HTR-8/SVneo (cell line): ENCODE data around the gene PPP1R15A.
A peak's percentile ranks its signal among the peaks of the same experiment; 100 is the strongest.
"Not testable (repeated sequence)": the region's sequence is repeated elsewhere in the genome, so short reads cannot be mapped to it uniquely, and the experiment has no call there.

Experiments
- DNase-seq: peaks from one replicate; pipeline ENCODE4 v3.0.0; 2011; ENCODE audit warnings: low spot score, mixed read lengths; ENCODE audit not compliant: insufficient read length
- FAIRE-seq: peaks from 2 replicates; lab custom pipeline; 2011; peaks lifted over from hg19 to GRCh38; lab: Jason Lieb, UNC

The PPP1R15A gene

GRCh38 chr19:48858984-48859710 is 13.1 kb upstream of the PPP1R15A start:
- FAIRE-seq (no peak), DNase-seq (no peak)

DNA sequence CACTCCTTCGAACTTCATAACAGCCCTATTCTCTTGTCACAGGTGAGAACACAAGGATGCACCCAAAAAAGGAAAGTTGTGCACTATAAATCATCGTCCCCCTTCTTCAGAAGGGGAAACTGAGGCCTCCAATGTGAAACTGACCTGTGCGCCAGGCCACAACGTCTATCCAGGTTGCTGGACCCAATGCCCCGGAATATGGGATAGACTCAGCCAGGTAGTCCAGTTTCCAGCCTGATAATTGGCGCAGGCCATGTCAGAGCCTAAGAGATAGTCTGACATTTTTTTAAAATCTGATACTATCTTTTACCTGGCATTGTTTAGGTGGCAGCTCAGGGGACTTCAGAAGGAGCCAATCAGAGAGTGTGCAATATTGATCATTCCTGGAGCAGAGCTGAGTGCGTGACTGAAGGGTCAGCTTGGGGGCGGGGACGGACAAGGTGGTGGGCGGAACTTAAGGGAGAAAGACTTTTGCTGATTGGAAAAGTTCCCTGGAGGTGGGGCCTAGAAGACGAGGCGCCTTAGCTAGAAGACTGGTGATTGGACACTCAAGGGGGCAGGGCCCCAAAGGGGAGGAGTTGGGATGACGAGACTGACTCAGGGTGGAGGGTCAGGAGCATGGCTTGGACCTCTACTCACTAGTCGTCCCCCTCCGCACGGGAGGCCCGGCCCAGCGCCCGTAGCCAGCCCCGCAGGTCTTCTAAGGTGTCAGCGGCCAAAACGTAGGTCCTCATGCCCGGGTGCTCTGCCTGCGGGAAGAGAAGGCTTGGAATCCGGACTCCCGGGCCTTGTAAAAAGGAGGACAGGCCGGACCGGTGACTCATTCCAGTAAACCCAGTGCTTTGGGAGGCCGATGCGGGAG is 12.3 kb upstream of the PPP1R15A start:
- DNase-seq = no peak
- no peak for FAIRE-seq

- FAIRE-seq = no peak
- DNase-seq = no peak
These were observed 10.9 kb upstream of the PPP1R15A start for GRCh38 chr19:48861313-48861712.

DNA sequence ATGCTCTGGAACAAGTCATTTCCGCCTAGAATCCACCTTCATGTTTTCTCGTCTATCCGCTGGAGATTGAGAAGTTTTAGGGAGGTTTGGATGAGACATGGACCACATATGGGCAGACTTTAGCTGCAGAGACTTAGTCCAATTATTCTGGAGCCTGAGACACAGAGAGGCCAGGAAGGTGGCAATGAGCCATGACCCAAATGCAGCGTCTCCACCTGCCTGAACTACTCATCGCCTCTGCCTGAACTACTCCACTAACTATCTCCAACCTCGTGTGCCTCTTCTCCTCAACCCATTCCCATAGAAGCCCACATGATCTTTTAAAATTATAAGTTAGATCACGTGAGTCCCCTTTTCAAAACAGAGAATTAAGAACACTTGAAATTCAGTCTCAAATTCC is 9.4 kb upstream of the PPP1R15A start:
- FAIRE-seq (no peak), DNase-seq (no peak)

DNA sequence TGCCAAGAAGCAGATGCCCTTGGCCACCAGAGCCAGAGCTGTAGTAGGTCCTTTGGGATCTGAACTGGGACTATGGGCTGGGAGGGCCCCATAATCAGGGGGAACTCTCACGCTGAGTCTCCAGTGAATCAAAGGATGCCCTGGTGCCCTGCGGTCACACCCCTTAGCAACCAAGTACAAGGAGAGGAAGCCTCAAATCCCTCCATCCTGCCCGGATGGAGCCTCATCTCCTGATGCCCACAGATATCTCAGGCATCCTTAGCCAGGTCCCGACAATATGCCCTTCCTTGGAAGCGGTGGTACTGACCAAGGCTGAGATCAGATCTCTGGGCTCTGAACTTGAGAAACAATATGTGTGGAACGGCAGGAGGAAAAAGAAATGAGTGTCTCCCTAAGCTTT is 5.5 kb upstream of the PPP1R15A start:
- FAIRE-seq = no peak
- no peak for DNase-seq

GRCh38 chr19:48867123-48867745 is 5.0 kb upstream of the PPP1R15A start:
- FAIRE-seq = no peak
- no peak for DNase-seq

DNA sequence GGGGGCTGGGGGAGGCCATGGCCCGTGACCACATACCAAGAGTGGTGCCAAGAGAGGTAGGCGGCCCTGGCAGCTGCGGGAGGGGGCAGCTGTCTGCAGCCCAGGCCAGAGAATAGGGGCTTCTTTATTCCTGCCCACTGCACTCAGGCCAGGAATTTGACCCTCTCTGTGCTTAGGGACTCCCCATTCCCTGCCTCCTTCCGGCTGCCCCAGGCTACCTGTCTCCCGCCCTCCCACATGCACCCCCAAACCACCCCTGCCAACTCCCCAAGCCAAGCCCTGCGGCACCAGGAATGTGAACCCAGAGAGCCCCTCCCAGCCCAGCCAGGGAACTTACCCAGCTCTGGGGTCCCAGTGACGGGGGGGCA is 4.5 kb upstream of the PPP1R15A start:
- DNase-seq = no peak

GRCh38 chr19:48868114-48868886 is 3.9 kb upstream of the PPP1R15A start, which contains the start of gene PLEKHA4:
TSS of gene PLEKHA4 (minus strand) at chr19:48868617. CDS start at chr19:48867620, 997 bp downstream.
- DNase-seq = no peak
- no peak for FAIRE-seq

More for the DNA sequence above, 4.5 kb upstream of the PPP1R15A start:
- FAIRE-seq = no peak

GRCh38 chr19:48870048-48870447 is 2.2 kb upstream of the PPP1R15A start:
- DNase-seq = no peak
- FAIRE-seq = no peak

DNA sequence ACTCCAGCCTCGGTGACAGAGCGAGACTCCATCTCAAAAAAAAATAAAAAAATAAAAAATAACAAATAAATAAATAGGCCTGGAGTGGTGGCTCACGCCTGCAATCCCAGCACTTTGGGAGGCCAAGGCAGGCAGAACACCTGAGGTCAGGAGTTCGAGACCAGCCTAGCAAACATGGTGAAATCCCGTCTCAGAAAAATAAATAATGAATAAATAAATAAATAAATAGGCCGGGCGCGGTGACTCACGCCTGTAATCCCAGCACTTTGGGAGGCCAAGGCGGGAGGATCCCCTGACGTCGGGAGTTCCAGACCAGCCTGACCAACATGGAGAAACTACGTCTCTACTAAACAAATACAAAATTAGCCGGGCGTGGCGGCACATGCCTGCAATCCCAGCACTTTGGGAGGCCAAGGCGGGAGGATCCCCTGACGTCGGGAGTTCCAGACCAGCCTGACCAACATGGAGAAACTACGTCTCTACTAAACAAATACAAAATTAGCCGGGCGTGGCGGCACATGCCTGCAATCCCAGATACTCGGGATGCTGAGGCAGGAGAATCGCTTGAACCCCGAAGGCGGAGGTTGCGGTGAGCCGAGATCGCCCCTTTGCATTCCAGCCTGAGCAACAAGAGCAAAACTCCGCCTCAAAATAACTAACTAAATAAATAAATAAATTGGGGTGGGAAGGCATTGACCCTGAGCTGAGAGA is 595 bp upstream of the PPP1R15A start:
- not testable (repeated sequence) for DNase-seq, FAIRE-seq

GRCh38 chr19:48872884-48873475 is 759 bp downstream of the PPP1R15A start:
- DNase-seq (peak; percentile 91), FAIRE-seq (no peak)

DNA sequence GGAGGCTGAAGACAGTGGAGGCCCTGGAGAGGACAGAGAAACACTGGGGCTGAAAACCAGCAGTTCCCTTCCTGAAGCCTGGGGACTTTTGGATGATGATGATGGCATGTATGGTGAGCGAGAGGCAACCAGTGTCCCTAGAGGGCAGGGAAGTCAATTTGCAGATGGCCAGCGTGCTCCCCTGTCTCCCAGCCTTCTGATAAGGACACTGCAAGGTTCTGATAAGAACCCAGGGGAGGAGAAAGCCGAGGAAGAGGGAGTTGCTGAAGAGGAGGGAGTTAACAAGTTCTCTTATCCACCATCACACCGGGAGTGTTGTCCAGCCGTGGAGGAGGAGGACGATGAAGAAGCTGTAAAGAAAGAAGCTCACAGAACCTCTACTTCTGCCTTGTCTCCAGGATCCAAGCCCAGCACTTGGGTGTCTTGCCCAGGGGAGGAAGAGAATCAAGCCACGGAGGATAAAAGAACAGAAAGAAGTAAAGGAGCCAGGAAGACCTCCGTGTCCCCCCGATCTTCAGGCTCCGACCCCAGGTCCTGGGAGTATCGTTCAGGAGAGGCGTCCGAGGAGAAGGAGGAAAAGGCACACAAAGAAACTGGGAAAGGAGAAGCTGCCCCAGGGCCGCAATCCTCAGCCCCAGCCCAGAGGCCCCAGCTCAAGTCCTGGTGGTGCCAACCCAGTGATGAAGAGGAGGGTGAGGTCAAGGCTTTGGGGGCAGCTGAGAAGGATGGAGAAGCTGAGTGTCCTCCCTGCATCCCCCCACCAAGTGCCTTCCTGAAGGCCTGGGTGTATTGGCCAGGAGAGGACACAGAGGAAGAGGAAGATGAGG is 1.5 kb downstream of the PPP1R15A start:
- DNase-seq (no peak), FAIRE-seq (no peak)

GRCh38 chr19:48874303-48875135 is 2.3 kb downstream of the PPP1R15A start:
- FAIRE-seq = no peak
- no peak for DNase-seq

DNA sequence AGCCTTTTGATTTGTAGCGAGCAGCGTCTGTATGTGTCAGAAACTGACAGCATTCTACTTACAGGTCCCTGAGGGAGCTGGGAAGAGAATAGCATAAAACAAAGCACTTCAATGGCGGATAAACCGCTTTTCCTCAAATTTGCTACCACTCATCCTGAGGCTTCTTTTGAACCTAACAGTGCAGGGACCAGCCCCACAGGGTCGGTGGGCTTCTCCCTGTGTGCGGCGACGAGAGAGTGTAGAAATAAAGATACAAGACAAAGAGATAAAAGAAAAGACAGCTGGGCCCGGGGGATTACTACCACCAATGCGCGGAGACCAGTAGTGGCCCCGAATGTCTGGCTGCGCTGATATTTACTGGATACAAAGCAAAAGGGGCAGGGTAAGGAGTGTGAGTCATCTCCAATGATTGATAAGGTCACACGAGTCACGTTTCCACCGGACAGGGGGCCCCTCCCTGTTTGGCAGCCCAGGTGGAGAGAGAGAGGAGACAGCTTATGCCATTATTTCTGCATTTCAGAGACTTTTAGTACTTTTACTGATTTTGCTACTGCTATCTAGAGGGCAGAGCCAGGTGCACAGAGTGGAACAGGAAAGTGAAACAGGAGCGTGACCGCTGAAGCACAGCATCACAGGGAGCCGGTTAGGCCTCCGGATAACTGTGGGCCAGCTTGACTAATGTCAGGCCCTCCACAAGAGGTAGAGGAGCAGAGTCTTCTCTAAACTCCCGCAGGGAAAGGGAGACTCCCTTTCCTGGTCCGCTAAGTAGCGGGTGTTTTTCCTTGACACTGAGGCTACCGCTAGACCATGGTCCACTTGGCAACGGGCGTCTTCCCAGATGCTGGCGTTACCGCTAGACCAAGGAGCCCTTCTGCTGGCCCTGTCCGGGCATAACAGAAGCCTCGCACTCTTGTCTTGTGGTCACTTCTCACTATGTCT is 4.1 kb downstream of the PPP1R15A start:
- DNase-seq, FAIRE-seq: not testable (repeated sequence)

GRCh38 chr19:48877855-48878195 is 5.6 kb downstream of the PPP1R15A start:
- no peak for DNase-seq
- FAIRE-seq = no peak

DNA sequence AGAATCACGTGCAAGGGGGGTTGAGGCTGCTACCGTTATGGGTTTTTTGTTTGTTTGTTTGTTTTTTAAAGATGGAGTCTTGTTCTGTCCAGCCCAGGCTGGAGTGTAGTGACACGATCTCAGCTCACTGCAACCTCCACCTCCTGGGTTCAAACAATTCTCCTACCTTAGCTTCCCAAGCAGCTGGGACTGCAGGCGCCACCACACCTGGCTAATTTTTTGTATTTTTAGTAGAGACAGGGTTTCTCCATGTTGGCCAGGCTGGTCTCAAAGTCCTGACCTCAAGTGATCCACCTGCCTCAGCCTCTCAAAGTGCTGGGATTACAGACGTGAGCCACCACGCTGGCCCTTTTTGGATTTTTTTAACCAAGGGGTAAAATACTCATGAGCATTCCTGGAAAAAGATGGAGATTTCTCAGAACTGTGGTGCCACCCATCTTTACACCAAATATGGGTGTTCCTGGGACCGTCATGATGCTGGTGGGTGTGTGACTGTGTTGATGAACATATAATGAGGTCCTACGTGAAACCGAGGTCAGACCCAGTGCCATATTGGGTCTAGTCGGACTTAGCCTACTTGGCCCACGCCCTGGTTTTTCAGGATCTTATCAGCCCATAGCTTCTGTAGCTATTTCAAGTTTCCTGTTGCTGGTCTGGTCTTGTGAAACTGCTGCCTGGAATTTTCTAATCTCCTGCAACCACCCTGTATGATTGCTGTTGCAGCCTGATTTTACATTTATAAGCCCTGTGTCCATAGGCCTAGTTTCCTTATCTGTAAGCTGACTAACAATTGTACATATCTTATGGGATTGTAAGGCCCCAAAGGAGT is 6.2 kb downstream of the PPP1R15A start:
- no peak for DNase-seq
- FAIRE-seq = no peak
